ENCODE measurements around the gene MOSPD2.

MOSPD2 gene

GRCh38 chrX:14872851-14873675 is at the start of gene MOSPD2, which contains the start of gene FANCB:
MOSPD2 (plus strand) TSS chrX:14873421; CDS start chrX:14873529, 108 bp downstream.
FANCB (minus strand) TSS chrX:14873069; CDS start chrX:14865510, 7,559 bp downstream.
- H3K9me3 ChIP-seq (ENCODE audit: control insufficient read depth, insufficient read depth, low read length) = no peaks in the 10 kb centered on the region
- H3K9ac ChIP-seq (ENCODE audit: low read depth, low read length) = peak within 1 kb of the TSS; percentile 84
- peak within 1 kb of the TSS; percentile 80 for H3K4me3 ChIP-seq (ENCODE audit: low read depth, low read length)
- H3K36me3 ChIP-seq (ENCODE audit: control insufficient read depth, insufficient read depth, low read length) = peaks cover 6% of the 10 kb centered on the region; the same call in 1 of the 2 replicates
- H3K27ac ChIP-seq (ENCODE audit: low read depth, low read length) = peak within 1 kb of the TSS; percentile 85
- H3K4me1 ChIP-seq (ENCODE audit: control insufficient read depth, insufficient read depth, low read length) = no peaks in the 10 kb centered on the region
- no peaks in the 10 kb centered on the region for H3K27me3 ChIP-seq (ENCODE audit: control insufficient read depth, insufficient read depth, low read length)

DNA sequence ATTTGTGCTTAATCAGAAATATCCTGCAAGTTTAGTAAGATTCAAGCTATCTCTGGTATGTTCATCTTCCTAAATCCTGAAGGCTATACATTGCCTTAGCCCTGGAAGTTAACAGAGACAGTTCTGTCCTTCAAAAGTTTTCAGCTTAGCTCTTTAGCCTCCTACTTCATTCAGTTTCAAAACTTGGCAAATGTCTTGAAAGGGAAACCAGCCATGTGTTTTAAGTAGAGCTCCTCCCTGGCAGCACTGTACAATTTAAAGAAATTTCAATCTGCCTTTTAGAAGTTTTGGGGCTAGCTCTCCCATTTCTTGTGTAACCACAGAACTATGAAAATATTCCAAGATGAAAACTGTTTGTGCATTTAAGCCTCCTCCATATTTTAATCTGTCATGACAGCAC is 47.4 kb upstream of the MOSPD2 start:
- no peak overlapping the region for H3K27ac ChIP-seq (ENCODE audit: low read depth, low read length)
- no peaks in the 10 kb centered on the region for H3K36me3 ChIP-seq (ENCODE audit: control insufficient read depth, insufficient read depth, low read length)
- no peak overlapping the region for H3K4me3 ChIP-seq (ENCODE audit: low read depth, low read length)
- no peaks in the 10 kb centered on the region for H3K27me3 ChIP-seq (ENCODE audit: control insufficient read depth, insufficient read depth, low read length)
- H3K4me1 ChIP-seq (ENCODE audit: control insufficient read depth, insufficient read depth, low read length) = no peaks in the 10 kb centered on the region
- H3K9ac ChIP-seq (ENCODE audit: low read depth, low read length) = no peak overlapping the region
- H3K9me3 ChIP-seq (ENCODE audit: control insufficient read depth, insufficient read depth, low read length) = no peaks in the 10 kb centered on the region

- H3K9me3 ChIP-seq (ENCODE audit: control insufficient read depth, insufficient read depth, low read length) = no peaks in the 10 kb centered on the region
- H3K4me1 ChIP-seq (ENCODE audit: control insufficient read depth, insufficient read depth, low read length) = no peaks in the 10 kb centered on the region
- no peak overlapping the region for H3K9ac ChIP-seq (ENCODE audit: low read depth, low read length)
- no peaks in the 10 kb centered on the region for H3K36me3 ChIP-seq (ENCODE audit: control insufficient read depth, insufficient read depth, low read length)
- H3K27me3 ChIP-seq (ENCODE audit: control insufficient read depth, insufficient read depth, low read length) = no peaks in the 10 kb centered on the region
- no peak overlapping the region for H3K4me3 ChIP-seq (ENCODE audit: low read depth, low read length)
- no peak overlapping the region for H3K27ac ChIP-seq (ENCODE audit: low read depth, low read length)
These were observed 46.9 kb upstream of the MOSPD2 start for GRCh38 chrX:14826319-14826718.

GRCh38 chrX:14829643-14830042 is 43.6 kb upstream of the MOSPD2 start:
- H3K27me3 ChIP-seq (ENCODE audit: control insufficient read depth, insufficient read depth, low read length) = no peaks in the 10 kb centered on the region

GRCh38 chrX:14832151-14832550 is 41.1 kb upstream of the MOSPD2 start:
- H3K36me3 ChIP-seq (ENCODE audit: control insufficient read depth, insufficient read depth, low read length) = peaks cover 13% of the 10 kb centered on the region
- H3K9me3 ChIP-seq (ENCODE audit: control insufficient read depth, insufficient read depth, low read length) = no peaks in the 10 kb centered on the region
- no peak overlapping the region for H3K27ac ChIP-seq (ENCODE audit: low read depth, low read length)
- H3K4me3 ChIP-seq (ENCODE audit: low read depth, low read length) = no peak overlapping the region
- no peak overlapping the region for H3K9ac ChIP-seq (ENCODE audit: low read depth, low read length)
- no peaks in the 10 kb centered on the region for H3K27me3 ChIP-seq (ENCODE audit: control insufficient read depth, insufficient read depth, low read length)
- no peaks in the 10 kb centered on the region; the same call in 1 of the 2 replicates for H3K4me1 ChIP-seq (ENCODE audit: control insufficient read depth, insufficient read depth, low read length)

More at GRCh38 chrX:14829643-14830042, 43.6 kb upstream of the MOSPD2 start:
- H3K4me3 ChIP-seq (ENCODE audit: low read depth, low read length) = no peak overlapping the region
- no peaks in the 10 kb centered on the region for H3K9me3 ChIP-seq (ENCODE audit: control insufficient read depth, insufficient read depth, low read length)
- H3K36me3 ChIP-seq (ENCODE audit: control insufficient read depth, insufficient read depth, low read length) = no peaks in the 10 kb centered on the region
- H3K27ac ChIP-seq (ENCODE audit: low read depth, low read length) = no peak overlapping the region
- H3K9ac ChIP-seq (ENCODE audit: low read depth, low read length) = no peak overlapping the region
- no peaks in the 10 kb centered on the region; the same call in 1 of the 2 replicates for H3K4me1 ChIP-seq (ENCODE audit: control insufficient read depth, insufficient read depth, low read length)

GRCh38 chrX:14832586-14832985 is 40.6 kb upstream of the MOSPD2 start:
- no peaks in the 10 kb centered on the region for H3K9me3 ChIP-seq (ENCODE audit: control insufficient read depth, insufficient read depth, low read length)
- no peaks in the 10 kb centered on the region for H3K27me3 ChIP-seq (ENCODE audit: control insufficient read depth, insufficient read depth, low read length)
- H3K4me1 ChIP-seq (ENCODE audit: control insufficient read depth, insufficient read depth, low read length) = no peaks in the 10 kb centered on the region; the same call in 1 of the 2 replicates
- no peak overlapping the region for H3K4me3 ChIP-seq (ENCODE audit: low read depth, low read length)
- peaks cover 14% of the 10 kb centered on the region for H3K36me3 ChIP-seq (ENCODE audit: control insufficient read depth, insufficient read depth, low read length)
- H3K9ac ChIP-seq (ENCODE audit: low read depth, low read length) = no peak overlapping the region
- H3K27ac ChIP-seq (ENCODE audit: low read depth, low read length) = no peak overlapping the region

DNA sequence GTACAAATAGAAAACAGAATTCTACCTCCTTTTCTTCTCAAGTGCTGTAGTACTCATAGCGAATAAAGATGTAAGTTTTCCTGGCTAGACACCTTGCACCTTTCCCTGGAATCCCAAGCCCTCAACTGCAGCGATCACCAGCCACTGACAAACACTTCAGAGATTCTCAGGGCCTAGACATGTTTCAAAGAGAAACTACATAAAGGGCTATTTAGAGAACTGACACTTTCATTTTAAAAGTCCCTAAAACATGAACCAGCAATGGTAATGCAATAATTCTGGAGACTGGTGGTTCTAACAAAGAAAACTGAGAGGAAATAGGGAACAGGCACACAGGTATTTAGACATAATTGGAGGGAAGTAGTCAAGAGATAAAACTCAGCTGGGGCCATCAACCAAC is 36.1 kb upstream of the MOSPD2 start:
- Histone ChIP-seq H3K9me3 (ENCODE audit: control insufficient read depth, insufficient read depth, low read length) (no peaks in the 10 kb centered on the region), H3K4me1 (ENCODE audit: control insufficient read depth, insufficient read depth, low read length) (no peaks in the 10 kb centered on the region; the same call in 1 of the 2 replicates), H3K36me3 (ENCODE audit: control insufficient read depth, insufficient read depth, low read length) (peaks cover 32% of the 10 kb centered on the region), H3K4me3 (ENCODE audit: low read depth, low read length) (no peak overlapping the region), H3K9ac (ENCODE audit: low read depth, low read length) (no peak overlapping the region), H3K27ac (ENCODE audit: low read depth, low read length) (no peak overlapping the region), H3K27me3 (ENCODE audit: control insufficient read depth, insufficient read depth, low read length) (no peaks in the 10 kb centered on the region)

GRCh38 chrX:14843666-14844065 is 29.6 kb upstream of the MOSPD2 start:
- H3K4me1 ChIP-seq (ENCODE audit: control insufficient read depth, insufficient read depth, low read length) = peaks cover 2% of the 10 kb centered on the region; the same call in 1 of the 2 replicates
- H3K36me3 ChIP-seq (ENCODE audit: control insufficient read depth, insufficient read depth, low read length) = peaks cover 37% of the 10 kb centered on the region
- H3K9ac ChIP-seq (ENCODE audit: low read depth, low read length) = no peak overlapping the region
- H3K27me3 ChIP-seq (ENCODE audit: control insufficient read depth, insufficient read depth, low read length) = no peaks in the 10 kb centered on the region
- no peak overlapping the region for H3K27ac ChIP-seq (ENCODE audit: low read depth, low read length)
- no peak overlapping the region for H3K4me3 ChIP-seq (ENCODE audit: low read depth, low read length)
- H3K9me3 ChIP-seq (ENCODE audit: control insufficient read depth, insufficient read depth, low read length) = no peaks in the 10 kb centered on the region

- Histone ChIP-seq H3K9me3 (ENCODE audit: control insufficient read depth, insufficient read depth, low read length) (no peaks in the 10 kb centered on the region), H3K27me3 (ENCODE audit: control insufficient read depth, insufficient read depth, low read length) (no peaks in the 10 kb centered on the region), H3K4me3 (ENCODE audit: low read depth, low read length) (no peak overlapping the region), H3K4me1 (ENCODE audit: control insufficient read depth, insufficient read depth, low read length) (no peaks in the 10 kb centered on the region), H3K9ac (ENCODE audit: low read depth, low read length) (no peak overlapping the region), H3K36me3 (ENCODE audit: control insufficient read depth, insufficient read depth, low read length) (peaks cover 38% of the 10 kb centered on the region), H3K27ac (ENCODE audit: low read depth, low read length) (no peak overlapping the region)
These were observed 21.7 kb upstream of the MOSPD2 start for GRCh38 chrX:14851526-14851925.

GRCh38 chrX:14864631-14865030 is 8.6 kb upstream of the MOSPD2 start:
- H3K9me3 ChIP-seq (ENCODE audit: control insufficient read depth, insufficient read depth, low read length) = peaks cover 12% of the 10 kb centered on the region
- no peak overlapping the region for H3K4me3 ChIP-seq (ENCODE audit: low read depth, low read length)
- H3K36me3 ChIP-seq (ENCODE audit: control insufficient read depth, insufficient read depth, low read length) = peaks cover 24% of the 10 kb centered on the region
- no peaks in the 10 kb centered on the region for H3K27me3 ChIP-seq (ENCODE audit: control insufficient read depth, insufficient read depth, low read length)
- no peak overlapping the region for H3K9ac ChIP-seq (ENCODE audit: low read depth, low read length)
- no peak overlapping the region for H3K27ac ChIP-seq (ENCODE audit: low read depth, low read length)
- peaks cover 3% of the 10 kb centered on the region; the same call in 1 of the 2 replicates for H3K4me1 ChIP-seq (ENCODE audit: control insufficient read depth, insufficient read depth, low read length)

DNA sequence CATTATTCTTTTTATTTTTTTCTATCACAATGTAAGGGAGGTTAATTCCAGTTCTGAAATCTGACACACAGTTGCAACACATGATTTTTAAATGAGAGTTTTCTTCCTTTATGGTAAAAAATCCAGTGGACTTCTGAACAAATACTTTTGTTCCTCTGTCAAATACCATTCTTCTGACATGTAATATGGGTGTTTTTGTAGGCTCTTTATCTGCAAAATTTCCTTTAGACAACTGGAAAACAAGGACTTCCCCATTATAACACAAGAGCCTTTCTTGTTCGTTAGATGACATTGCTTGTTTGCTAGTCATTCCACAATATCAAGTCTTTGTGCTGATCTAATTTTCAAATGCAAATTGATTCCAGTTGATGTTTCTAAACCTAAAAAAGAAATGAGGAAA is 8.0 kb upstream of the MOSPD2 start:
- no peak overlapping the region for H3K4me3 ChIP-seq (ENCODE audit: low read depth, low read length)

More for the DNA sequence above, 8.0 kb upstream of the MOSPD2 start:
- Histone ChIP-seq H3K27ac (ENCODE audit: low read depth, low read length) (no peak overlapping the region), H3K36me3 (ENCODE audit: control insufficient read depth, insufficient read depth, low read length) (peaks cover 24% of the 10 kb centered on the region), H3K27me3 (ENCODE audit: control insufficient read depth, insufficient read depth, low read length) (no peaks in the 10 kb centered on the region), H3K9me3 (ENCODE audit: control insufficient read depth, insufficient read depth, low read length) (peaks cover 12% of the 10 kb centered on the region), H3K4me1 (ENCODE audit: control insufficient read depth, insufficient read depth, low read length) (peaks cover 3% of the 10 kb centered on the region; the same call in 1 of the 2 replicates), H3K9ac (ENCODE audit: low read depth, low read length) (no peak overlapping the region)
